GM21825 (cell line): Measurements from ENCODE around the gene TANGO6.

Source experiments
- ATAC-seq: cut with Tn5 transposase; IDR thresholded peaks from one replicate; pipeline ENCODE4 v1.9.1; 2021; ENCODE audit warnings: mild to moderate bottlenecking, moderate library complexity; ENCODE audit not compliant: unreplicated experiment

The TANGO6 gene

GRCh38 chr16:69088684-69089083 lies 245.4 kb downstream of the TANGO6 start:
- no peak for ATAC-seq

DNA sequence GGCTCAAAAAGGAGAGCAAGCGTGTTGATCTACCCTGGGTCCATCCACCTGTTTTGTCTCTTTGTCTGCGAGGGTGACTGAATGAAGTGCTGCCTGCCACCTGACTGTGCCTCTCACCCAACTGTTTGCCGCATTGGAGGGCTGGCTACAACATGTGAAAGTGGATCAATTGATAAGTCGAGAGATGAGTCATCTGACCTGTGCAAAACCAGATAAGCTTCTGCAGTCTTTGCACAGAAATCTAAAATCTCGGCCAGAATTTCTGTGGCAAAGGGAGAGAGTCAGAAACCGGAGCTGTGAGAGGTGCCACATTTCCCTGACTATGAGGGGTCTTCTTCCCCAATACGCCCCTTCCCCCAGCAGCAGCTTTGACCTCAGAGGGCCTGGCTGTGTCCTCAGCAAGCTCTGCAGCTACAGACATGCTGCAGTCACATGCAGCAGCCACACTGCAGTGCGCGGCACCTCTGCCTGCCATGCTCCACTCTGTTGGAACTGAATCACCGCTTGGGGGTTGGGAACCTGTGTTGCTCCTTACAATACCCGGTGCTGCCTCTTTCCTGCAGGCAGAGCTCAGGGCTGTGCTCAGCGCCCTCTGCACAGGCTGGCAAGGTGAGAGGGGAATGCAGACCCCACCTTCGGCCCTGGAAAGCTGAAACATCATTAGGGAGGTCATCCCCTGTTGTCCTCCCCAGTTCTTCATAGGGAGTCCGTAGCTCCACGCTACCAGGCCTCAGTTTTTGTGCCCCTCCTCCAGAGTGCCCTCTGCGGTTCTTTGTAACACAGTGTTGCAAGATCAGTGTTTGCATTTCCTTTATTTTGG lies 246.0 kb downstream of the TANGO6 start:
- ATAC-seq, result no peak

DNA sequence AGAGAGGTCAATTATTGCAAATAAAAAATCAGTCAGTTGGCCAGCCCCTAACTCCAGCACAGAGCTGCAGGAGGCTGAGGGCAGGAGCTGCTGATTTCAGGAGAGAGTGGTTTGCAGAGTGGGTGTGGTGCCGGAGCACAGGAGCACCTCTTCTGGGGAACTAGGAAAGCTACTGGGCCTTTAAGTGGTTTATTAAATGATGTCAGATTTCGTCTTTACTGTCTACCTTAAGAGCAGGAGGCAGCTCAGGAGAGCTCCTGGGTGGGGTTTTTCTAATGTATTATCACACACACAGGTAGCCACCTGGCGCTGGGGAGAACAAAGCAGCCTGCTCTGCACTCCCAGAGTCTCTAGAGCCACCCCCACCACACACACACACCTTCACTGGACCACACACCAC lies 250.6 kb downstream of the TANGO6 start:
- no peak for ATAC-seq

DNA sequence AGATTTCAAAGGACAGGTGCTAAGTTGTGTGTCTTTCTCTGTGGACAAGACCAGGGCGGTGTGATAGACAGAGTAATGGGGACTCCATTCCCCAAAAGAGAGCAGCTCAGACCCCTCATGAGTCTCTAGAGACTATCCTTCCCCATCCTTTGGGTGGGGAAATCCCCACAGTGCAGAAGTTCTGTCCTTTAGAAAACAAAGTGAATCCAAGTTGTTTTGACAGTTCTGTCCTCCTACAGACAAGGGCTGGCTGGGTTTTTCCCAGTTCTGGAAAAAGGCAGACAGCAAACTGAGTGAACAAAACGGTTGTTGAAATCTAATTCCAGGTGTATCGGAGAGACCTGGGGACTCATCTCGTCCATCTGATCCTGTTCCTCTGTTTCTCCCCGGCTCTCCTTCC lies 251.2 kb downstream of the TANGO6 start:
- ATAC-seq, result no peak

DNA sequence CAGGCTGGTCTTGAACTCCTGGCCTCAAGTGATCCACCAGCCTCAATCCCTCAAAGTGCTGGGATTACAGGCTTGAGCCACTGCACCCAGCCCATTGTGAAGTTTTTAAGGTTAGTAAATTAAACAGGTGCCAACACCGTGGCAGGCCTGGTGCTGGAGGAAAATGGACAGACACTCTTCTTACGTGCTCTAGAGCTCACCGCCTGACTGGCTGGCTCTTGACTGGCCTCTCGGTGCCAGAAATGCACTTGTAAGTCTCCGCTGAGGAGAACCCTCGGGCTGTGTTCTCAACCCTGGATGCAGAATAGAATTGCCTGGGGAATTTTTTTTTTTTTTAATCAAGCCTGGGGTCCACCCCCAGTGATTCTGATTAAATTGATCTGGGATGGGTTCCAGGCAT lies 251.9 kb downstream of the TANGO6 start:
- ATAC-seq, result no peak

- ATAC-seq, result no peak
Measured at GRCh38 chr16:69100071-69100691, 256.9 kb downstream of the TANGO6 start.

- ATAC-seq, result no peak
Measured at GRCh38 chr16:69105501-69106361, 262.4 kb downstream of the TANGO6 start, which contains the start of gene HAS3. Gene HAS3 (plus strand): TSS chr16:69105653. CDS start chr16:69109396, 3,743 bp downstream.

DNA sequence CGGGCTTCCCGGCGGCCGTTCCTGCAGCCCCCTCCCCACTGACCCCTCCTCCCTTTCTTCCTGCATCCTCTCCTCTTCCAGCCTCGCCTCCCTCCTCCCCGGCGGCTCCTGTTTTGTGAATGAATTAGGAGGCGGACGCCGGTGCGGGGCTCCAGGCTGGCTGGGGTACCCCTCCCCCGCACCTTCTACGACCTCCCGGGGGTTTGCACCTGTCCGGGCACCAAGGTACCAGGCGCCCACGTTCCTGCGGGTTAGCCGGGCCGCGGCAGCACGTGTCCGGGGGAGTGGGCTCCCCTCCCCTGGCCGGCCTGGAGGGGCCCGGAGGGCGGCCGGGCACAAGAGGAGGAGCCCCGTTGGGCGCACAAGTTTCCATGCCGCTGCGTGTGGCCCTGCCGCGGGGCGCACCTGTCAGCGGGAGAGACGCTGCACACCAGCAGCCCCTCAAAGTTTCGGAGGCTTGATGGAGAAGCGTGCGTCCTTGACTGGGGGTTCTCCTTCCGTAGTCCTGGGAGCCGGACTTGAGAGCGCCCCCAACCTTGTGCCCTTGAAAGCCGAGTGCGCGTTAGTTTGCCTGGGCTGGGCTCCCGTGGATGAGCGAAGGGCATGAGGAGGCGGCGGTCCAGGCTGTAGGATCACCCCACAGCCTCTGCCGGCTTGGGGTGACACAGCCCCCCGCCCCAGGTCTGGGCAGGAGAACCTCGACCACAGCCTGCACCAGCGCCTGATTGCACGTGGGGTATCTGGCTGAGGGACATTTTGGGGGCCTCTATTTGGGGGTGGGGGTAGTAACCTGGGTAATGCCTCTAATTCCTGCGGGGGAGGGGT lies 263.4 kb downstream of the TANGO6 start:
- no peak for ATAC-seq

GRCh38 chr16:69107316-69107962 lies 264.1 kb downstream of the TANGO6 start:
- no peak for ATAC-seq

GRCh38 chr16:69108064-69108904 lies 265.0 kb downstream of the TANGO6 start:
- no peak for ATAC-seq

DNA sequence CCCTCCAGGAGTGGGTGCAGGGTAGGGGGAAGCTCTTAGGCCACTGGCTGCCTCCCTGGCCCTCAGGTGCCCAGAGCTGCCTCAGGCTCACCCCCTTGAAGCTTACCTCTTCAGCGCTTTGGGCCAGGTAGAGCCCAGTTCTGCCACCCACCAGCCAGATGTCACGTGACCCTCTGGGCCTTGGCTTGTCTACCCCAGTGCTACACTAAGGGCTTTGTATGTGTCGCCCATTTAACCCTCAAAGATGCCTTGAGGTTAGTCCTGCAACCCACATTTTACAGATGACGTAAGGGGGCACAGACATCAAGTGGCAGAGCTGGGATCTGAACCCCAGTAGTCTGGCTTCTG lies 265.5 kb downstream of the TANGO6 start:
- no peak for ATAC-seq

GRCh38 chr16:69109486-69110270 lies 266.3 kb downstream of the TANGO6 start:
- ATAC-seq, result no peak

DNA sequence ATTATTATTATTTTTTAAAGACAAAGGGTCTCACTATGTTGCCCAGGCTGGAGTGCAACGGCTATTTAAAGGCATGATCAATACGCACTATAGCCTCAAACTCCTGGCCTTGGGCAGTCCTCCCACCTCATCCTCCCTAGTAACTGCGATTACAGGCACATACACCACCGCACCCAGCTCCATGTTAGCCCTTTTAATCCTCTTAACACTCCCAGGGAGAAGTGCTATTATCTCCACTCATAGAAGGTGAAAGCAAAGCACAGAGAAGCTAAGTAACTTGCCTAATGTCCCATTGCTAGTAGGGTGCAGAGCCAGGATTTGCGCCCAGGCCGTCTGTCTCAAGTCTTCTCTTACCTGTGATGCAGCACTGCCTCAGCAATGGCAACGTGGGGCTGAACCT lies 267.1 kb downstream of the TANGO6 start:
- no peak for ATAC-seq

DNA sequence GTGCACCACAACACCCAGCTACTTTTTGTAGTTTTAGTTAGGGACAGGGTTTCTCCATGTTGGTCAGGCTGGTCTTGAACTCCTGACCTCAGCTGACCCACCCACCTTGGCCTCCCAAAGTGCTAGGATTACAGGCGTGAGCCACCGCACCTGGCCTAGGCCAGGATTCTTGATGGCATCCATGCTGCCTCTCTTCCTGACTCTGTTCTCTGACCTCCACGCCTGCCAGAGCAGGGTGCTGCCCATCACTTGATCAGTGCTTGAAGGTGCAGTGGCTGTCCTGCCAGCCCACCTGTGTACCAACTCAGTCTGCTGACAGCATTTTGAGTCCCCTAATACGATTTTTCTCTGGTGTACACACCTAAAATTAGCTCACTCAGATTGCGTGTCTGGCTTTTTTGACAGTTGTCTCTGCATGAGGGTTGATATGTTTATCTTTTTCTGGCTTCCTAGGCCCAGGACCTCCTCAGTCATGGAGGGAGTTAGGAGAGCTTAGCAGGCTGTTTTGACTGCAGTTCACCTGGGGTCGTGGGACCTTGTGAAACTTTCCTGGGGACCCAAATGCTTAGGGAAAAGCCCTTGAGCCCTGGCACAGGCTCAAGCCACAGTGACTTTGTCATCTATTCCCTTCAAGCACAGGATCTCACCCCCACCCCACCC lies 268.0 kb downstream of the TANGO6 start:
- no peak for ATAC-seq

- no peak for ATAC-seq
Measured at GRCh38 chr16:69111876-69112230, 268.5 kb downstream of the TANGO6 start.

GRCh38 chr16:69112285-69113129 lies 269.2 kb downstream of the TANGO6 start:
- no peak for ATAC-seq

DNA sequence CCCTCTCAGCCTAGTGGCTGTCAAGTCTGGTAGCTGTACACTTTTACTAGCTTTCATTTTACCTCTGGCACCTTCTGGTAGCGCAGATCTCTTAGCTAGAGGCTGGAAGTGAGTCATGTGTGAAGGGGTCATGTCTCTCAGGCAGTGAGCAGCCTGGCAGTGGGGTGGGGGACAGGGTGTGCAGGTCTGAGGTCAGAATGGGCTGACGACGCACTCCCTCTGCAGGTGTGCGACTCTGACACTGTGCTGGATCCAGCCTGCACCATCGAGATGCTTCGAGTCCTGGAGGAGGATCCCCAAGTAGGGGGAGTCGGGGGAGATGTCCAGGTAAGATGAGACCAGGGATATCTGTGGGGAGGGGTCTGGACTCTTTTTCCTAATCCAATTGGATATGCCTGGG lies 269.9 kb downstream of the TANGO6 start:
- ATAC-seq, result no peak
